ENCODE results near the gene EXOC3. TPM values are rescaled to one million over a fixed set of nuclear protein-coding genes. Genes with fewer than 3 reads are reported as not detected.

Gene EXOC3
- total and polyA plus RNA-seq, 10 of the 15 experiments (the other 5 are each of a cell fraction or from before 2014, with no cell fraction given) = 1.6 to 53.0 (median 27.9) TPM

DNA sequence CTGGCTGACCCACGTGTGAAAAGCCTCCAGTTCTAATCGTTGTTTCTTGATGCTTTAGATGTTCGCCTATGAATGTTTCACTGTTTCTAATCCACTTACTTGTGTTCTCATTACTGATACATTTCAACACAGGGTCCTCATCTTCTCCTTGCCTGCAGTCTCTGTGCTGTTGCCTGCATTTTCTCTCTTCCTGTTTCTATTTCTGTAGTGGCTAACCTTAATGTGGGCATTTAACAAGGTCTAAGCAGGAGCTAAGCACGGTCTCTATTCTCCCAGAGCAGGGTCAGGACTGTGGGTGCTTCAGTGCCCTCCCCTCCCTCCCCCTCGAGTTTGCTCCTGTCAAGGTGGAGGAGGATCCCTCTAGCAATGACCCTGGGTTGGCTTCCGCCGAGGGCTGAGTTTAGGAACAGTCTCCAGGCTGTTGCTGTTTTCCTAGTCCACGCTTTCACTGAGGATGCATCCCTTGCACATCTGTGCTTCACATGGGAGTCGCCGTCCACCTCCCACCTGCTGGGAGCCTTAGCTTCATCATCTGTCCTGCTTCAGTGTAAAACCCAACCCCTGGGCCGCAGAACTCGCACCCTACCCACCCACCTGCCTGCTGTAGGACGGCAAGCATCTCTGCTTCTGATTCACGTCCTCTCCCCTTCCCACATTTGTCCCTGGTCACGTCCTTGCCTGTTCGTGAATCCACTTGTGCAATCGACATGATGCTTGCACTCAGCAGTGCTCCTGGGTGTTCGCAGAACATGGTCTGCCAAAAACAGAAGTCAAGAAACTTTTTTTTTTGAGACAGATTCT lies 2.4 kb upstream of the EXOC3 start (continued):
- TF ChIP-seq RUNX3 (IDR thresholded peaks at IDR 0.05; ENCODE audit: low read length) (peak; percentile 21; the same call in 1 of the 2 replicates), EP300 (IDR thresholded peaks at IDR 0.05; ENCODE audit: borderline replicate concordance in 1 of 2, control insufficient read depth in 1 of 2, low read depth in 2 of 2, low read length in 2 of 2) (no peak), CEBPB (IDR thresholded peaks at IDR 0.05; ENCODE audit: borderline replicate concordance in 1 of 2, low read depth in 2 of 2, low read length in 2 of 2) (no peak), TCF7 (IDR thresholded peaks at IDR 0.05; ENCODE audit: borderline replicate concordance) (no peak), IKZF1 (conservative IDR thresholded peaks at IDR 0.05) (0 out of 2 replicates have a peak, but pooled peaks have one; percentile 6), SMARCA5 (IDR thresholded peaks at IDR 0.05) (no peak), EZH2 (IDR thresholded peaks at IDR 0.05; ENCODE audit: borderline replicate concordance, control insufficient read depth, low read depth, low read length) (no peak), LARP7 (IDR thresholded peaks at IDR 0.05) (no peak), E4F1 (IDR thresholded peaks at IDR 0.05; ENCODE audit: borderline replicate concordance, partially characterized antibody) (no peak), ELK1 (IDR thresholded peaks at IDR 0.05; ENCODE audit: low read depth, low read length) (no peak), ZNF592 (IDR thresholded peaks at IDR 0.05) (no peak), MEF2A (IDR thresholded peaks at IDR 0.05; ENCODE audit: insufficient read depth, low read depth, low read length) (0 out of 2 replicates have a peak, but pooled peaks have one; percentile 54), BMI1 (IDR thresholded peaks at IDR 0.05; ENCODE audit: borderline replicate concordance) (no peak), ZNF217 (IDR thresholded peaks at IDR 0.05) (no peak), NFIC (IDR thresholded peaks at IDR 0.05; ENCODE audit: low read depth, low read length) (no peak), MEF2B (IDR thresholded peaks at IDR 0.05; ENCODE audit: partially characterized antibody, poor library complexity, severe bottlenecking) (peak; percentile 39), ZNF274 (IDR thresholded peaks at IDR 0.05; ENCODE audit: insufficient read depth, insufficient read length) (no peak), STAT3 (IDR thresholded peaks at IDR 0.05; ENCODE audit: low read depth, low read length) (no peak), SKIL (IDR thresholded peaks at IDR 0.05; ENCODE audit: low read depth, poor library complexity, severe bottlenecking) (no peak)
